Measurements from ENCODE around the gene VTI1A.

DNA sequence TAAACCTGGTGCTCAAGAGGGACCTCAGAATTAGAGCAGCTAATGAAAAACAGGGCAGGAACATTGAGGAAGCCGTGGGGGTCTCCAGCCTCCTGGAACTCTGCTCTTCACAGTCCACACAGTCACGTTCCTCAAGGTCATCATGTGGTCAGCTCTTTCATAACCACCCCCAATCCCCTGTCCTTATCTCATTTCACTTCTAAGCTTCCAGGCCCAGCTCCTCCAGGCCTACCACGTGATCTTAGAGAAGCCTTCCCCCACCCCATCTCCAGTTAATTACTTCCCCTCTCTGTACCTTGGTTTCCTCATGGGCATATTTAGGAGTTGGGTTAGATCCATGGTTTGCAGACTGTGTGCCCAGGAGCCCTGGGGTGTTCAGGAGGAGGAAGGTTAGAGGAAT is 396.6 kb downstream of the VTI1A start:
- TF ChIP-seq NONO (IDR thresholded peaks at IDR 0.05; ENCODE audit: low read depth in 2 of 2, low read length in 1 of 2) (no peak), CBX1 (IDR thresholded peaks at IDR 0.05; ENCODE audit: low read depth) (no peak)

All from K562 (cell line).